HFFc6 (cell line): Measurements from ENCODE around the gene WNT4. TPM values are rescaled to one million over a fixed set of nuclear protein-coding genes. Genes with fewer than 3 reads are reported as not detected.

Experiments
- DNase-seq: peaks from one replicate; pipeline ENCODE4 v3.0.0-alpha.2; 2018
- H3K27ac Mint-ChIP-seq: 2 replicates; pipeline ENCODE4 v1.8.0; 2020; ENCODE audit warnings: mild to moderate bottlenecking, mixed read lengths
- H3K27me3 Mint-ChIP-seq: 2 replicates; pipeline ENCODE4 v1.8.0; 2021; ENCODE audit warnings: mild to moderate bottlenecking, moderate library complexity, mixed read lengths; ENCODE audit not compliant: insufficient read depth
- H3K36me3 Mint-ChIP-seq: 2 replicates; pipeline ENCODE4 v1.8.0; 2021; ENCODE audit warnings: low read depth, mixed read lengths
- H3K4me1 Mint-ChIP-seq: 2 replicates; pipeline ENCODE4 v1.8.0; 2020; ENCODE audit warnings: low read depth, mixed read lengths
- H3K4me3 Mint-ChIP-seq: 2 replicates; pipeline ENCODE4 v1.8.0; 2020; ENCODE audit warnings: mild to moderate bottlenecking, moderate library complexity, mixed read lengths
- H3K9me3 Mint-ChIP-seq: 2 replicates; pipeline ENCODE4 v1.8.0; 2020; ENCODE audit warnings: mild to moderate bottlenecking, mixed read lengths
- CTCF ChIP-seq: fragments of 200-600 bp; sonication (generic); IDR thresholded peaks from 2 replicates; pipeline ENCODE4 v1.5.0; 2021; ENCODE audit warnings: antibody characterized with exemption, mild to moderate bottlenecking
- total RNA-seq, 6 experiments: library from RNA; stranded (reverse); fragmentation: NEBNext Ultra II Directional; extraction: Animal tissue kit (Norgen Biotek cat#: 25700); gene quantifications; 2 replicates in 1 of 6; 3 replicates in 5 of 6; pipeline ENCODE4 v1.2.3, GENCODE V29; 2021

The WNT4 gene
- total RNA-seq, 6 experiments from 2014 or later = not detected

GRCh38 chr1:22179197-22179803 lies 36.4 kb upstream of the WNT4 start:
- H3K4me1 Mint-ChIP-seq = no peaks in the 10 kb centered on the region
- H3K36me3 Mint-ChIP-seq = no peaks in the 10 kb centered on the region
- TF ChIP-seq CTCF = no peak
- H3K9me3 Mint-ChIP-seq = no peaks in the 10 kb centered on the region; the same call in 1 of the 2 replicates
- H3K4me3 Mint-ChIP-seq = no peak overlapping the region
- DNase-seq = no peak
- H3K27me3 Mint-ChIP-seq = peaks cover 59% of the 10 kb centered on the region
- no peak overlapping the region for H3K27ac Mint-ChIP-seq

GRCh38 chr1:22177354-22178003 lies 34.6 kb upstream of the WNT4 start:
- no peak overlapping the region for H3K4me3 Mint-ChIP-seq
- no peaks in the 10 kb centered on the region for H3K4me1 Mint-ChIP-seq
- H3K27me3 Mint-ChIP-seq = peaks cover 65% of the 10 kb centered on the region

GRCh38 chr1:22176258-22176657 lies 33.4 kb upstream of the WNT4 start:
- H3K27ac Mint-ChIP-seq = no peak overlapping the region
- DNase-seq = no peak
- H3K27me3 Mint-ChIP-seq = peaks cover 57% of the 10 kb centered on the region
- H3K4me3 Mint-ChIP-seq = no peak overlapping the region
- H3K4me1 Mint-ChIP-seq = no peaks in the 10 kb centered on the region
- TF ChIP-seq CTCF = no peak
- H3K9me3 Mint-ChIP-seq = no peaks in the 10 kb centered on the region
- no peaks in the 10 kb centered on the region for H3K36me3 Mint-ChIP-seq

More at GRCh38 chr1:22177354-22178003, 34.6 kb upstream of the WNT4 start:
- H3K36me3 Mint-ChIP-seq = no peaks in the 10 kb centered on the region
- no peaks in the 10 kb centered on the region; the same call in 1 of the 2 replicates for H3K9me3 Mint-ChIP-seq
- TF ChIP-seq CTCF = no peak
- H3K27ac Mint-ChIP-seq = no peak overlapping the region
- no peak for DNase-seq

GRCh38 chr1:22174446-22175220 lies 31.7 kb upstream of the WNT4 start:
- DNase-seq = no peak
- H3K9me3 Mint-ChIP-seq = no peaks in the 10 kb centered on the region
- H3K36me3 Mint-ChIP-seq = no peaks in the 10 kb centered on the region
- H3K27me3 Mint-ChIP-seq = peaks cover 52% of the 10 kb centered on the region
- no peak overlapping the region for H3K4me3 Mint-ChIP-seq
- TF ChIP-seq CTCF = no peak
- no peaks in the 10 kb centered on the region for H3K4me1 Mint-ChIP-seq
- H3K27ac Mint-ChIP-seq = no peak overlapping the region

- no peak for DNase-seq
- no peaks in the 10 kb centered on the region for H3K4me1 Mint-ChIP-seq
- no peaks in the 10 kb centered on the region for H3K9me3 Mint-ChIP-seq
- TF ChIP-seq CTCF = no peak
- H3K36me3 Mint-ChIP-seq = no peaks in the 10 kb centered on the region
- no peak overlapping the region for H3K27ac Mint-ChIP-seq
- H3K4me3 Mint-ChIP-seq = no peak overlapping the region
- peaks cover 49% of the 10 kb centered on the region for H3K27me3 Mint-ChIP-seq
These were observed 29.2 kb upstream of the WNT4 start for GRCh38 chr1:22171951-22172715.
